Mesenchymal stem cell (in vitro differentiated cells and primary cell): ENCODE data around the gene TPRKB.
"Not testable (repeated sequence)": the region's sequence is repeated elsewhere in the genome, so short reads cannot be mapped to it uniquely, and the experiment has no call there.

ENCODE experiments used
- DNase-seq: peaks from one replicate; pipeline ENCODE4 v3.0.0-alpha.2; 2013
- H2AFZ ChIP-seq: one replicate; pipeline ENCODE4 v1.6.1; 2013; ENCODE audit warnings: low read depth, mild to moderate bottlenecking, control low read depth, inconsistent platforms, low read length, moderate library complexity
- H2AK5ac ChIP-seq: 2 replicates; pipeline ENCODE4 v1.6.1; 2013; ENCODE audit warnings: low read length, moderate library complexity, mild to moderate bottlenecking, inconsistent platforms; ENCODE audit not compliant: severe bottlenecking
- H2BK120ac ChIP-seq: one replicate; pipeline ENCODE4 v1.6.1; 2013; ENCODE audit warnings: low read depth, mild to moderate bottlenecking, inconsistent platforms, low read length, moderate library complexity
- H2BK12ac ChIP-seq, 2 experiments: one replicate each; pipeline ENCODE4 v1.6.1; 2013; ENCODE audit warnings: inconsistent platforms in 2 of 2, low read length in 2 of 2, mild to moderate bottlenecking in 2 of 2, moderate library complexity in 2 of 2, control low read depth in 1 of 2
- H2BK15ac ChIP-seq: one replicate; pipeline ENCODE4 v1.6.1; 2013; ENCODE audit warnings: mild to moderate bottlenecking, low read depth, inconsistent platforms; ENCODE audit not compliant: poor library complexity, severe bottlenecking
- H2BK5ac ChIP-seq: 2 replicates; pipeline ENCODE4 v1.6.1; 2013; ENCODE audit warnings: low read depth, mild to moderate bottlenecking, low read length, control low read depth, inconsistent platforms; ENCODE audit not compliant: poor library complexity, severe bottlenecking
- H3K14ac ChIP-seq, 2 experiments: one replicate each; pipeline ENCODE4 v1.6.1; 2013; ENCODE audit warnings: inconsistent platforms in 2 of 2, low read length in 2 of 2, control low read depth in 1 of 2, mild to moderate bottlenecking in 1 of 2, moderate library complexity in 1 of 2
- H3K18ac ChIP-seq, 2 experiments: one replicate each; pipeline ENCODE4 v1.6.1; 2013; ENCODE audit warnings: inconsistent platforms in 2 of 2, low read length in 2 of 2, control low read depth in 1 of 2, low read depth in 1 of 2, mild to moderate bottlenecking in 1 of 2
- H3K23ac ChIP-seq, 2 experiments: one replicate each; pipeline ENCODE4 v1.6.1; 2013; ENCODE audit warnings: inconsistent platforms in 2 of 2, low read length in 2 of 2, mild to moderate bottlenecking in 2 of 2, moderate library complexity in 2 of 2, control low read depth in 1 of 2
- H3K27ac ChIP-seq: 2 replicates; pipeline ENCODE4 v1.5.1; 2013; ENCODE audit warnings: mild to moderate bottlenecking, moderate library complexity, low read length, control low read depth, inconsistent platforms; ENCODE audit not compliant: poor library complexity, severe bottlenecking
- H3K27me3 ChIP-seq, 2 experiments: 2 replicates each; pipeline versions ENCODE4 v1.6.1 to v1.7.0; 2013; ENCODE audit warnings: low read length in 2 of 2, mild to moderate bottlenecking in 2 of 2, moderate library complexity in 2 of 2, control low read depth in 1 of 2, inconsistent platforms in 1 of 2; ENCODE audit not compliant: control insufficient read depth in 1 of 2, insufficient read depth in 1 of 2
- H3K36me3 ChIP-seq, 2 experiments: 2 replicates each; pipeline versions ENCODE4 v1.6.1 to v1.7.0; 2013; ENCODE audit warnings: low read length in 2 of 2, control low read depth in 1 of 2, inconsistent platforms in 1 of 2, low read depth in 1 of 2, mild to moderate bottlenecking in 1 of 2; ENCODE audit not compliant: insufficient read depth in 2 of 2, control insufficient read depth in 1 of 2
- H3K4ac ChIP-seq, 2 experiments: one replicate each; pipeline ENCODE4 v1.6.1; 2013; ENCODE audit warnings: inconsistent platforms in 2 of 2, low read length in 2 of 2, mild to moderate bottlenecking in 2 of 2, moderate library complexity in 2 of 2, control low read depth in 1 of 2, low read depth in 1 of 2
- H3K4me1 ChIP-seq: 2 replicates; pipeline ENCODE4 v1.6.1; 2013; ENCODE audit warnings: low read depth, low read length, control low read depth; ENCODE audit not compliant: control insufficient read depth, insufficient read depth
- H3K4me2 ChIP-seq: 2 replicates; pipeline ENCODE4 v1.6.1; 2013; ENCODE audit warnings: low read length, mild to moderate bottlenecking, inconsistent platforms; ENCODE audit not compliant: poor library complexity, severe bottlenecking
- H3K4me3 ChIP-seq, 2 experiments: 2 replicates each; pipeline versions ENCODE4 v1.5.1 to v1.7.0; 2013; ENCODE audit warnings: low read length in 2 of 2, mild to moderate bottlenecking in 2 of 2, control low read depth in 1 of 2, low read depth in 1 of 2; ENCODE audit not compliant: insufficient read depth in 1 of 2
- H3K79me1 ChIP-seq: replicated peaks from 2 replicates; pipeline ENCODE4 v1.6.1; 2013; ENCODE audit warnings: mild to moderate bottlenecking, control low read depth, low read length, inconsistent platforms; ENCODE audit not compliant: poor library complexity, severe bottlenecking
- H3K9ac ChIP-seq: 2 replicates; pipeline ENCODE4 v1.7.0; 2013; ENCODE audit warnings: mild to moderate bottlenecking, low read length, moderate library complexity
- H3K9me3 ChIP-seq: 2 replicates; pipeline ENCODE4 v1.7.0; 2013; ENCODE audit warnings: mild to moderate bottlenecking, low read length; ENCODE audit not compliant: control insufficient read depth
- H4K8ac ChIP-seq: one replicate; pipeline ENCODE4 v1.6.1; 2013; ENCODE audit warnings: inconsistent platforms, mild to moderate bottlenecking, low read length, moderate library complexity
- H4K91ac ChIP-seq: one replicate; pipeline ENCODE4 v1.6.1; 2013; ENCODE audit warnings: mild to moderate bottlenecking, low read length, inconsistent platforms
- WGBS: methylation state at CpG from one replicate; pipeline ENCODE4 v1.1.7; 2013; ENCODE audit warnings: mixed read lengths; 5-methylcytosine and 5-hydroxymethylcytosine counted together

Gene TPRKB

GRCh38 chr2:73684905-73685304, 52.2 kb downstream of the TPRKB start:
- H3K27me3 ChIP-seq = peaks cover 11 to 38% of the 10 kb centered on the region in 2 experiments
- H3K9me3 ChIP-seq, H2AFZ ChIP-seq, H3K4me3 ChIP-seq, H2BK15ac ChIP-seq, H3K18ac ChIP-seq, H3K4ac ChIP-seq, H3K9ac ChIP-seq, H3K79me1 ChIP-seq, H3K4me2 ChIP-seq, H3K4me1 ChIP-seq, H2BK120ac ChIP-seq, H2BK12ac ChIP-seq, H2BK5ac ChIP-seq, H3K27ac ChIP-seq, H4K8ac ChIP-seq, H3K23ac ChIP-seq, DNase-seq, H2AK5ac ChIP-seq, H4K91ac ChIP-seq, H3K36me3 ChIP-seq, H3K14ac ChIP-seq: not testable (repeated sequence)
- WGBS = 53% methylated on average over 9 of the region's 9 CpGs

DNA sequence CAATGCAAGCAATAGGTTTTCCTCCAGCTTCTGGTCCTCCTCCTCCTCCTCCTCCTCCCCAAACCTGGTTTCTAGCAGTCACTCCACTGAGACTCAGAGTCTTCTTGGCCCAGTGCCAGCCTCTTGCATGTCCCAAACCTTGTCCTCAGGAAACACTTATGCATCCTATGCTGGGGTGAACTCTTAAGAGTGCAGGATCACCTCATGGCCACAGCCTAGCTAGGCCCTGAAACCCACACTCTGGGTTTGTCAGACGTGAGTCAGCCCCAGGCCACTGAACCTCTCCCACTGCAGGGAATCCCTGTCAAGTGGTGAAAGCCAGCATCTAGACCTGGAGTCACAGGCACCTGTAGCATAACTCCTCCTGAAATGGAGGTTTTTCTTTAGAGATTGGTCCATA, 52.8 kb downstream of the TPRKB start:
- not testable (repeated sequence) for H4K91ac ChIP-seq, H3K4me1 ChIP-seq, H3K36me3 ChIP-seq, H2AK5ac ChIP-seq, H2BK5ac ChIP-seq, DNase-seq, H3K18ac ChIP-seq, H2BK15ac ChIP-seq, H3K4ac ChIP-seq, H2BK12ac ChIP-seq, H3K4me2 ChIP-seq, H2BK120ac ChIP-seq, H3K9ac ChIP-seq, H3K27ac ChIP-seq, H3K9me3 ChIP-seq, H3K23ac ChIP-seq, H3K14ac ChIP-seq, H3K79me1 ChIP-seq, H2AFZ ChIP-seq, H3K4me3 ChIP-seq, H4K8ac ChIP-seq
- H3K27me3 ChIP-seq = peaks cover 11 to 43% of the 10 kb centered on the region in 2 experiments
- WGBS = no CpG with 5 or more reads among the region's 1 CpG

DNA sequence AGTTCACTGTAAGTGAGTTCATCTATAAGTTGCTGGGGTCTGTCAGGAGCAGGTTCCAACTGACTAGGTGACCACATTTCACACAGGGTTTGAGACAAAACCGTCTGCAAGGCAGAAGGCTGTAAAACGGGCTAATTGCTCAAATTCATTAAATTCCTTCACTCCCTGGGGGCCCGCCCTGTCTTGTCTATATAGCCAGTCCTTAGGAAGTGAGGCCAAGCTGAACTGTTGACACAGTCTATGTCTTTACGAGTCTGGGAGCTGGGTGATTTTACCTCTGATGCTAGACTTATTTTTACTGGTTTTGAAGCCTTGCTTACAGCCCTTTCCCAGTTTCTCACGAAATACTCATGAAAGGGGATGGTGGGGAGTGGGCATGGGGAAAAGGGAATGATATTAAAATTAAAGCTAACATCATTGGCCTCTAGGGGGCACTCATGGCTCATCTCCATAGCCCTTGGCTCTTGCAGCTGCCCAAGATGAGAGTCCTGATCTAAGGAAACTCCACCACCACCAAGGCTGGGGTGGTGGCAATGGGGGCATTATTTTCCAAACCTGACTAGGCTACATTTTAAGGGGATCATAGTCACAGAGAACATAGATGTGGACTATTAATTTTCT, 57.1 kb downstream of the TPRKB start:
- not testable (repeated sequence) for H3K23ac ChIP-seq, H3K18ac ChIP-seq, H4K91ac ChIP-seq, H2BK15ac ChIP-seq, H3K9ac ChIP-seq, H2BK120ac ChIP-seq, H2BK5ac ChIP-seq, H4K8ac ChIP-seq, H2BK12ac ChIP-seq, H3K9me3 ChIP-seq, H3K36me3 ChIP-seq, H3K27ac ChIP-seq, H3K4ac ChIP-seq, H3K4me2 ChIP-seq, H3K4me1 ChIP-seq, H2AK5ac ChIP-seq, H3K79me1 ChIP-seq, H3K14ac ChIP-seq, H2AFZ ChIP-seq, H3K4me3 ChIP-seq
- peaks cover 7 to 52% of the 10 kb centered on the region in 2 experiments for H3K27me3 ChIP-seq
- 28% methylated on average over 4 of the region's 5 CpGs for WGBS
- DNase-seq = peak; percentile 5
